ENCODE measurements around the gene MAP3K10. TPM values are rescaled to one million over a fixed set of nuclear protein-coding genes. Genes with fewer than 3 reads are reported as not detected.

Gene MAP3K10
- total RNA-seq, 2 experiments from 2014 or later = 20.8 to 21.7 TPM

DNA sequence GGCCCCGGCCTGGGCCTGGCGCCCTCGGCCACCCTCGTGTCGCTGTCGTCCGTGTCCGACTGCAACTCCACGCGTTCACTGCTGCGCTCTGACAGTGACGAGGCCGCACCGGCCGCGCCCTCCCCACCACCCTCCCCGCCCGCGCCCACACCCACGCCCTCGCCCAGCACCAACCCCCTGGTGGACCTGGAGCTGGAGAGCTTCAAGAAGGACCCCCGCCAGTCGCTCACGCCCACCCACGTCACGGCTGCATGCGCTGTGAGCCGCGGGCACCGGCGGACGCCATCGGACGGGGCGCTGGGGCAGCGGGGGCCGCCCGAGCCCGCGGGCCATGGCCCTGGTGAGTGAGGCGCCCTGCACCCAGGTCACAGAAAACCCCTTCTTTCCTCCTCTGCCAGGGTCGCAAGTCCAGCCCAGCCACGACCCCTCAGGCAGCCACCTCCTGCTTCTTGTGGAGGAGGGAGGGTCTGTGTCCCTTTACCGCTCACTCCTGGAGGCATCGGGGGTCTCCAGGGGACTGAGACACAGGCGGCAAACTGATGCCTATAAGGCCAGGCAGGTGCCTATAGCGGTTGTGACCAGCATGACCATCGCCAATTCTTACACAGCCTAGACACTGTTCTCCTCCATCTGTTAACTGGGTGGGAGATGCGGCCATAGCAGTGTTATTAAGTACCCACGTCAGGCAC is 22.8 kb downstream of the MAP3K10 start:
- DNase-seq (no peak), ATAC-seq (ENCODE audit: poor library complexity) (no peak)
- Histone ChIP-seq H3K27me3 (ENCODE audit: control insufficient read depth in 1 of 2, insufficient read depth in 2 of 2, low read length in 2 of 2) (peaks cover 22 to 30% of the 10 kb centered on the region in 2 experiments), H3K27ac (ENCODE audit: low read depth in 1 of 2, low read length in 2 of 2) (no peak overlapping the region), H3K4me1 (ENCODE audit: insufficient read depth, low read length) (peaks cover 9% of the 10 kb centered on the region), H3K36me3 (ENCODE audit: insufficient read depth, low read length) (peaks cover 5% of the 10 kb centered on the region), H3K4me3 (ENCODE audit: low read length) (no peak overlapping the region), H3K9me3 (ENCODE audit: control insufficient read depth in 1 of 2, insufficient read depth in 1 of 2, low read length in 2 of 2) (peaks cover 0 to 9% of the 10 kb centered on the region in 2 experiments)
- Mint-ChIP-seq H3K4me1 (ENCODE audit: low read depth) (no peaks in the 10 kb centered on the region), H3K9me3 (no peaks in the 10 kb centered on the region), H3K4me3 (no peak overlapping the region), H3K27ac (no peak overlapping the region), H3K36me3 (ENCODE audit: low read depth) (peaks cover 20% of the 10 kb centered on the region), H3K27me3 (peaks cover 27% of the 10 kb centered on the region)
- TF ChIP-seq, protein P1, sequence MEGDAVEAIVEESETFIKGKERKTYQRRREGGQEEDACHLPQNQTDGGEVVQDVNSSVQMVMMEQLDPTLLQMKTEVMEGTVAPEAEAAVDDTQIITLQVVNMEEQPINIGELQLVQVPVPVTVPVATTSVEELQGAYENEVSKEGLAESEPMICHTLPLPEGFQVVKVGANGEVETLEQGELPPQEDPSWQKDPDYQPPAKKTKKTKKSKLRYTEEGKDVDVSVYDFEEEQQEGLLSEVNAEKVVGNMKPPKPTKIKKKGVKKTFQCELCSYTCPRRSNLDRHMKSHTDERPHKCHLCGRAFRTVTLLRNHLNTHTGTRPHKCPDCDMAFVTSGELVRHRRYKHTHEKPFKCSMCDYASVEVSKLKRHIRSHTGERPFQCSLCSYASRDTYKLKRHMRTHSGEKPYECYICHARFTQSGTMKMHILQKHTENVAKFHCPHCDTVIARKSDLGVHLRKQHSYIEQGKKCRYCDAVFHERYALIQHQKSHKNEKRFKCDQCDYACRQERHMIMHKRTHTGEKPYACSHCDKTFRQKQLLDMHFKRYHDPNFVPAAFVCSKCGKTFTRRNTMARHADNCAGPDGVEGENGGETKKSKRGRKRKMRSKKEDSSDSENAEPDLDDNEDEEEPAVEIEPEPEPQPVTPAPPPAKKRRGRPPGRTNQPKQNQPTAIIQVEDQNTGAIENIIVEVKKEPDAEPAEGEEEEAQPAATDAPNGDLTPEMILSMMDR (IDR thresholded peaks at IDR 0.05) = no peak
- intact Hi-C loops (cut with DNase I, micrococcal nuclease) = no loop called here
- ChIA-PET CTCF (no interaction called here), POLR2A (no interaction called here)

DNA sequence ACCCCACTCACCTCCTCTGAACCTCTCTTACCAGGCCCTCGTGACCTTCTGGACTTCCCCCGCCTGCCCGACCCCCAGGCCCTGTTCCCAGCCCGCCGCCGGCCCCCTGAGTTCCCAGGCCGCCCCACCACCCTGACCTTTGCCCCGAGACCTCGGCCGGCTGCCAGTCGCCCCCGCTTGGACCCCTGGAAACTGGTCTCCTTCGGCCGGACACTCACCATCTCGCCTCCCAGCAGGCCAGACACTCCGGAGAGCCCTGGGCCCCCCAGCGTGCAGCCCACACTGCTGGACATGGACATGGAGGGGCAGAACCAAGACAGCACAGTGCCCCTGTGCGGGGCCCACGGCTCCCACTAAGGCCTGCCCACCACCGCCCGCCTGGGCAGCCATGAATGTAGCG is 23.7 kb downstream of the MAP3K10 start:
- H3K9me3 ChIP-seq (ENCODE audit: control insufficient read depth in 1 of 2, insufficient read depth in 1 of 2, low read length in 2 of 2) = peaks cover 0 to 9% of the 10 kb centered on the region in 2 experiments
- H3K36me3 ChIP-seq (ENCODE audit: insufficient read depth, low read length) = peaks cover 5% of the 10 kb centered on the region
- Mint-ChIP-seq H3K9me3 (no peaks in the 10 kb centered on the region), H3K36me3 (ENCODE audit: low read depth) (peaks cover 13% of the 10 kb centered on the region), H3K4me3 (no peak overlapping the region), H3K27me3 (peaks cover 36% of the 10 kb centered on the region), H3K27ac (no peak overlapping the region), H3K4me1 (ENCODE audit: low read depth) (no peaks in the 10 kb centered on the region)
- ATAC-seq (ENCODE audit: poor library complexity) = no peak
- TF ChIP-seq, protein P1 (IDR thresholded peaks at IDR 0.05) = no peak
- no peak for DNase-seq
- H3K27ac ChIP-seq (ENCODE audit: low read depth in 1 of 2, low read length in 2 of 2) = no peak overlapping the region
- intact Hi-C loops (cut with DNase I, micrococcal nuclease) = no loop called here
- CTCF ChIA-PET = no interaction called here
- POLR2A ChIA-PET = no interaction called here
- peaks cover 30 to 37% of the 10 kb centered on the region in 2 experiments for H3K27me3 ChIP-seq (ENCODE audit: control insufficient read depth in 1 of 2, insufficient read depth in 2 of 2, low read length in 2 of 2)
- no peak overlapping the region for H3K4me3 ChIP-seq (ENCODE audit: low read length)
- H3K4me1 ChIP-seq (ENCODE audit: insufficient read depth, low read length) = peaks cover 9% of the 10 kb centered on the region

DNA sequence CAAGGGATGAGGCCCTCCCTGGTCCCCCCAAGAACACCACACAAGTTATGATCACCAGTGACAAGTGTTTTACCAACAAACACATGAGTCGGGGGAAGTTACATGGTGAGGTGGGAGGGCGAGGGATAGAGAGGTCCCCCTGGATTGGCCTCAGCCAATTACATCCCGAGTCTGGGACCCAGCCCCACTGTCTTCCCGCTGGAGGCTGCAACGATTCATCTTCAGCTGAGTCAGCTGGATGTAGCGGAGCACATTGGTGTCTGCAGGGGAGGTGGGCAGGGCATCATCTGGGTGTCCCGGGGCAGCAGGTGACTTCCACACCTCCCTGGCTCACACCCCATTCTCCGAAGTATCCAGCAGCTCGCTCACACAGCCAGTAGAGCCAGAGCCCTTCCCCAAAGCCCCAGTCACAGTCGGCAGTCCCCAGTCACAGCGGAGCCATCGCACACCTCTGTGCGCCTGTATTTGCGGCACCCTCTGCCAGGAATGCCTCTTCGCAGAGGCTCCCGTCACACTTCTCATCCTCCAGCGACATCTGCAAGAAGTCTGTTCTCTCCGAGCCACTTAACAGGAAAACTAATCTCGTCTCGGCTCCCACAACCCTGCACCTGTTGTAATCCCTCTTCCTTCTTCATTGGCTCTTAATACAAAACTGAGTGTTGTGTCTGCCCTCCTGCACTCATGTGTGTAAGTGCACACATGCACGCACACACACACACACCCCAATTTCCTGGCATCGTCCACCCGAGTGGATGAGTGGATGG is 25.0 kb downstream of the MAP3K10 start:
- TF ChIP-seq, protein P1 (IDR thresholded peaks at IDR 0.05) = no peak
- H3K4me3 Mint-ChIP-seq = no peak overlapping the region

More for the DNA sequence above, 25.0 kb downstream of the MAP3K10 start:
- Histone ChIP-seq H3K4me1 (ENCODE audit: insufficient read depth, low read length) (peaks cover 9% of the 10 kb centered on the region), H3K4me3 (ENCODE audit: low read length) (no peak overlapping the region), H3K27me3 (ENCODE audit: control insufficient read depth in 1 of 2, insufficient read depth in 2 of 2, low read length in 2 of 2) (peaks cover 33 to 38% of the 10 kb centered on the region in 2 experiments), H3K9me3 (ENCODE audit: control insufficient read depth in 1 of 2, insufficient read depth in 1 of 2, low read length in 2 of 2) (peaks cover 0 to 9% of the 10 kb centered on the region in 2 experiments), H3K27ac (ENCODE audit: low read depth in 1 of 2, low read length in 2 of 2) (no peak overlapping the region), H3K36me3 (ENCODE audit: insufficient read depth, low read length) (no peaks in the 10 kb centered on the region)
- no peak overlapping the region for H3K27ac Mint-ChIP-seq
- intact Hi-C loops (cut with DNase I, micrococcal nuclease) = no loop called here
- peaks cover 4% of the 10 kb centered on the region for H3K36me3 Mint-ChIP-seq (ENCODE audit: low read depth)
- ATAC-seq (ENCODE audit: poor library complexity) (no peak), DNase-seq (no peak)
- H3K27me3 Mint-ChIP-seq = peaks cover 44% of the 10 kb centered on the region
- ChIA-PET POLR2A (no interaction called here), CTCF (no interaction called here)
- H3K9me3 Mint-ChIP-seq = no peaks in the 10 kb centered on the region
- no peaks in the 10 kb centered on the region for H3K4me1 Mint-ChIP-seq (ENCODE audit: low read depth)
